Activated T-helper 2 cell treated with anti-CD3 and anti-CD28 coated beads, Interferon-gamma antibody, Interleukin-2, Interleukin-4, amounts not matched to agents 10 μg/mL and 5 μg/mL and 100 μg/mL, durations not matched to agents 14 hours and 24 hours and 36 hours (primary cell): ENCODE data around the gene RNF167. TPM values are rescaled to one million over a fixed set of nuclear protein-coding genes. Genes with fewer than 3 reads are reported as not detected.
A peak's percentile ranks its signal among the peaks of the same experiment; 100 is the strongest.

ENCODE experiments used
- DNase-seq: peaks from one replicate; pipeline ENCODE4 v3.0.0; 2021; ENCODE audit warnings: low spot score
- H3K27ac Mint-ChIP-seq: one replicate; pipeline ENCODE4 v1.8.0; 2021; ENCODE audit warnings: mixed read lengths
- H3K27me3 Mint-ChIP-seq: one replicate; pipeline ENCODE4 v1.8.0; 2021; ENCODE audit warnings: low read depth, mixed read lengths
- H3K36me3 Mint-ChIP-seq: one replicate; pipeline ENCODE4 v1.8.0; 2021; ENCODE audit warnings: low read depth, mixed read lengths
- H3K4me1 Mint-ChIP-seq: one replicate; pipeline ENCODE4 v1.8.0; 2021; ENCODE audit warnings: low read depth, mixed read lengths
- H3K4me3 Mint-ChIP-seq: one replicate; pipeline ENCODE4 v1.8.0; 2021; ENCODE audit warnings: low read depth, mild to moderate bottlenecking, moderate library complexity, mixed read lengths
- H3K9me3 Mint-ChIP-seq: one replicate; pipeline ENCODE4 v1.8.0; 2021; ENCODE audit warnings: mixed read lengths
- intact Hi-C: fragments of 100-400 bp; cut with micrococcal nuclease; formaldehyde crosslinking; loops from one replicate; pipeline ENCODE4 v1.15.1; 2023
- total RNA-seq: library from RNA; stranded (reverse); gene quantifications from 2 replicates; pipeline ENCODE4 v1.2.3, GENCODE V29; 2022

The RNF167 gene
- total RNA-seq, 1 donor from 2014 or later, result 126 TPM

- Mint-ChIP-seq H3K27ac (peak overlapping the region; percentile 92), H3K4me3 (peak overlapping the region; percentile 100)
These were observed 5.3 kb downstream of the RNF167 start for GRCh38 chr17:4945176-4945943.

GRCh38 chr17:4945944-4946280, 5.8 kb downstream of the RNF167 start:
- H3K4me1 Mint-ChIP-seq, result peaks cover 56% of the 10 kb centered on the region
- DNase-seq, result no peak
- intact Hi-C loops, result loop anchor here (2.0 to 10.0 kb wide), 2 partner anchors 37 to 581 kb away; partner anchors contain the start of gene UBE2G1
- H3K27ac Mint-ChIP-seq, result peak overlapping the region; percentile 95
- peak overlapping the region; percentile 100 for H3K4me3 Mint-ChIP-seq
- H3K27me3 Mint-ChIP-seq, result no peaks in the 10 kb centered on the region
- H3K36me3 Mint-ChIP-seq, result peaks cover 66% of the 10 kb centered on the region
- no peaks in the 10 kb centered on the region for H3K9me3 Mint-ChIP-seq

More at GRCh38 chr17:4945176-4945943, 5.3 kb downstream of the RNF167 start:
- DNase-seq, result peak; percentile 76
- Mint-ChIP-seq H3K9me3 (no peaks in the 10 kb centered on the region), H3K27me3 (no peaks in the 10 kb centered on the region), H3K36me3 (peaks cover 72% of the 10 kb centered on the region), H3K4me1 (peaks cover 52% of the 10 kb centered on the region)
- intact Hi-C loops, result loop anchor here (2.0 to 10.0 kb wide), 2 partner anchors 37 to 581 kb away; partner anchors contain the start of gene UBE2G1

GRCh38 chr17:4946312-4946976, 6.4 kb downstream of the RNF167 start:
- peaks cover 56% of the 10 kb centered on the region for H3K4me1 Mint-ChIP-seq
- H3K36me3 Mint-ChIP-seq, result peaks cover 61% of the 10 kb centered on the region
- intact Hi-C loops, result loop anchor here (10.0 kb wide), 1 partner anchor 582 kb away; the partner anchor contains the start of gene UBE2G1
- no peaks in the 10 kb centered on the region for H3K9me3 Mint-ChIP-seq
- H3K27ac Mint-ChIP-seq, result peak overlapping the region; percentile 95
- no peaks in the 10 kb centered on the region for H3K27me3 Mint-ChIP-seq
- H3K4me3 Mint-ChIP-seq, result peak overlapping the region; percentile 100
- no peak for DNase-seq

GRCh38 chr17:4947010-4947410, 6.9 kb downstream of the RNF167 start:
- Mint-ChIP-seq H3K4me1 (peaks cover 51% of the 10 kb centered on the region), H3K9me3 (no peaks in the 10 kb centered on the region), H3K27ac (peak overlapping the region; percentile 95), H3K36me3 (peaks cover 55% of the 10 kb centered on the region), H3K27me3 (no peaks in the 10 kb centered on the region), H3K4me3 (peak overlapping the region; percentile 100)
- no peak for DNase-seq
- intact Hi-C loops, result loop anchor here (10.0 kb wide), 1 partner anchor 582 kb away; the partner anchor contains the start of gene UBE2G1

GRCh38 chr17:4947411-4948165, 7.5 kb downstream of the RNF167 start:
- intact Hi-C loops, result loop anchor here (1.0 to 10.0 kb wide), 4 partner anchors 7 to 583 kb away; partner anchors contain the start of genes ARRB2, RNF167, SLC25A11 and SPAG7
- Mint-ChIP-seq H3K9me3 (no peaks in the 10 kb centered on the region), H3K36me3 (peaks cover 50% of the 10 kb centered on the region), H3K4me3 (peak overlapping the region; percentile 100), H3K4me1 (peaks cover 45% of the 10 kb centered on the region), H3K27ac (peak overlapping the region; percentile 95), H3K27me3 (no peaks in the 10 kb centered on the region)
- DNase-seq, result peak; percentile 69

GRCh38 chr17:4948166-4948930, 8.3 kb downstream of the RNF167 start, which contains the start of gene PFN1:
Gene PFN1 (minus strand): TSS chr17:4948530. CDS start chr17:4948394, 136 bp downstream.
- DNase-seq, result peak; percentile 87
- H3K4me3 Mint-ChIP-seq, result peak within 1 kb of the TSS; percentile 100
- H3K4me1 Mint-ChIP-seq, result peaks cover 40% of the 10 kb centered on the region
- peaks cover 42% of the 10 kb centered on the region for H3K36me3 Mint-ChIP-seq
- H3K9me3 Mint-ChIP-seq, result no peaks in the 10 kb centered on the region
- H3K27me3 Mint-ChIP-seq, result no peaks in the 10 kb centered on the region
- intact Hi-C loops, result loop anchor here (1.0 to 10.0 kb wide), 4 partner anchors 8 to 584 kb away; partner anchors contain the start of genes ARRB2, RNF167, SLC25A11 and SPAG7
- H3K27ac Mint-ChIP-seq, result peak within 1 kb of the TSS; percentile 100

GRCh38 chr17:4948931-4949320, 8.9 kb downstream of the RNF167 start:
- peak overlapping the region; percentile 100 for H3K4me3 Mint-ChIP-seq
- H3K36me3 Mint-ChIP-seq, result peaks cover 38% of the 10 kb centered on the region
- peaks cover 37% of the 10 kb centered on the region for H3K4me1 Mint-ChIP-seq
- H3K27me3 Mint-ChIP-seq, result no peaks in the 10 kb centered on the region
- peak overlapping the region; percentile 100 for H3K27ac Mint-ChIP-seq
- intact Hi-C loops, result loop anchor here (1.0 to 10.0 kb wide), 4 partner anchors 9 to 584 kb away; partner anchors contain the start of genes ARRB2, RNF167, SLC25A11 and SPAG7
- no peaks in the 10 kb centered on the region for H3K9me3 Mint-ChIP-seq
- DNase-seq, result no peak

GRCh38 chr17:4949321-4950074, 9.4 kb downstream of the RNF167 start:
- H3K36me3 Mint-ChIP-seq, result peaks cover 32% of the 10 kb centered on the region
- intact Hi-C loops, result loop anchor here (2.0 to 10.0 kb wide), 2 partner anchors 239 to 585 kb away; partner anchors contain the start of genes ARRB2 and UBE2G1
- H3K4me1 Mint-ChIP-seq, result peaks cover 32% of the 10 kb centered on the region
- H3K27me3 Mint-ChIP-seq, result no peaks in the 10 kb centered on the region
- peak overlapping the region; percentile 79 for H3K4me3 Mint-ChIP-seq
- no peaks in the 10 kb centered on the region for H3K9me3 Mint-ChIP-seq
- DNase-seq, result peak; percentile 77
- peak overlapping the region; percentile 86 for H3K27ac Mint-ChIP-seq

GRCh38 chr17:4950075-4950745, 10.1 kb downstream of the RNF167 start:
- DNase-seq, result no peak
- intact Hi-C loops, result no loop called here
- H3K4me1 Mint-ChIP-seq, result peaks cover 25% of the 10 kb centered on the region
- peak overlapping the region; percentile 94 for H3K27ac Mint-ChIP-seq
- H3K9me3 Mint-ChIP-seq, result no peaks in the 10 kb centered on the region
- no peaks in the 10 kb centered on the region for H3K27me3 Mint-ChIP-seq
- H3K36me3 Mint-ChIP-seq, result peaks cover 25% of the 10 kb centered on the region
- H3K4me3 Mint-ChIP-seq, result peak overlapping the region; percentile 88

GRCh38 chr17:4950746-4951204, 10.7 kb downstream of the RNF167 start, which contains the start of gene ENO3:
Gene ENO3 (plus strand): TSS chr17:4951119. CDS start chr17:4951830, 711 bp downstream.
- H3K27me3 Mint-ChIP-seq, result no peaks in the 10 kb centered on the region
- DNase-seq, result no peak
- H3K4me3 Mint-ChIP-seq, result peak within 1 kb of the TSS; percentile 88
- peaks cover 20% of the 10 kb centered on the region for H3K4me1 Mint-ChIP-seq
- intact Hi-C loops, result no loop called here
- H3K27ac Mint-ChIP-seq, result peak within 1 kb of the TSS; percentile 94
- no peaks in the 10 kb centered on the region for H3K9me3 Mint-ChIP-seq
- peaks cover 21% of the 10 kb centered on the region for H3K36me3 Mint-ChIP-seq
